ENCODE measurements around the gene CFAP65.

- TF ChIP-seq, protein P1, sequence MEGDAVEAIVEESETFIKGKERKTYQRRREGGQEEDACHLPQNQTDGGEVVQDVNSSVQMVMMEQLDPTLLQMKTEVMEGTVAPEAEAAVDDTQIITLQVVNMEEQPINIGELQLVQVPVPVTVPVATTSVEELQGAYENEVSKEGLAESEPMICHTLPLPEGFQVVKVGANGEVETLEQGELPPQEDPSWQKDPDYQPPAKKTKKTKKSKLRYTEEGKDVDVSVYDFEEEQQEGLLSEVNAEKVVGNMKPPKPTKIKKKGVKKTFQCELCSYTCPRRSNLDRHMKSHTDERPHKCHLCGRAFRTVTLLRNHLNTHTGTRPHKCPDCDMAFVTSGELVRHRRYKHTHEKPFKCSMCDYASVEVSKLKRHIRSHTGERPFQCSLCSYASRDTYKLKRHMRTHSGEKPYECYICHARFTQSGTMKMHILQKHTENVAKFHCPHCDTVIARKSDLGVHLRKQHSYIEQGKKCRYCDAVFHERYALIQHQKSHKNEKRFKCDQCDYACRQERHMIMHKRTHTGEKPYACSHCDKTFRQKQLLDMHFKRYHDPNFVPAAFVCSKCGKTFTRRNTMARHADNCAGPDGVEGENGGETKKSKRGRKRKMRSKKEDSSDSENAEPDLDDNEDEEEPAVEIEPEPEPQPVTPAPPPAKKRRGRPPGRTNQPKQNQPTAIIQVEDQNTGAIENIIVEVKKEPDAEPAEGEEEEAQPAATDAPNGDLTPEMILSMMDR (IDR thresholded peaks at IDR 0.05) = no peak
- TF ChIP-seq USF2 (CRISPR knock-in tag; IDR thresholded peaks at IDR 0.05) = no peak
- TF ChIP-seq ZNF121 (CRISPR knock-in tag; IDR thresholded peaks at IDR 0.05) = no peak
- TF ChIP-seq, protein P2, sequence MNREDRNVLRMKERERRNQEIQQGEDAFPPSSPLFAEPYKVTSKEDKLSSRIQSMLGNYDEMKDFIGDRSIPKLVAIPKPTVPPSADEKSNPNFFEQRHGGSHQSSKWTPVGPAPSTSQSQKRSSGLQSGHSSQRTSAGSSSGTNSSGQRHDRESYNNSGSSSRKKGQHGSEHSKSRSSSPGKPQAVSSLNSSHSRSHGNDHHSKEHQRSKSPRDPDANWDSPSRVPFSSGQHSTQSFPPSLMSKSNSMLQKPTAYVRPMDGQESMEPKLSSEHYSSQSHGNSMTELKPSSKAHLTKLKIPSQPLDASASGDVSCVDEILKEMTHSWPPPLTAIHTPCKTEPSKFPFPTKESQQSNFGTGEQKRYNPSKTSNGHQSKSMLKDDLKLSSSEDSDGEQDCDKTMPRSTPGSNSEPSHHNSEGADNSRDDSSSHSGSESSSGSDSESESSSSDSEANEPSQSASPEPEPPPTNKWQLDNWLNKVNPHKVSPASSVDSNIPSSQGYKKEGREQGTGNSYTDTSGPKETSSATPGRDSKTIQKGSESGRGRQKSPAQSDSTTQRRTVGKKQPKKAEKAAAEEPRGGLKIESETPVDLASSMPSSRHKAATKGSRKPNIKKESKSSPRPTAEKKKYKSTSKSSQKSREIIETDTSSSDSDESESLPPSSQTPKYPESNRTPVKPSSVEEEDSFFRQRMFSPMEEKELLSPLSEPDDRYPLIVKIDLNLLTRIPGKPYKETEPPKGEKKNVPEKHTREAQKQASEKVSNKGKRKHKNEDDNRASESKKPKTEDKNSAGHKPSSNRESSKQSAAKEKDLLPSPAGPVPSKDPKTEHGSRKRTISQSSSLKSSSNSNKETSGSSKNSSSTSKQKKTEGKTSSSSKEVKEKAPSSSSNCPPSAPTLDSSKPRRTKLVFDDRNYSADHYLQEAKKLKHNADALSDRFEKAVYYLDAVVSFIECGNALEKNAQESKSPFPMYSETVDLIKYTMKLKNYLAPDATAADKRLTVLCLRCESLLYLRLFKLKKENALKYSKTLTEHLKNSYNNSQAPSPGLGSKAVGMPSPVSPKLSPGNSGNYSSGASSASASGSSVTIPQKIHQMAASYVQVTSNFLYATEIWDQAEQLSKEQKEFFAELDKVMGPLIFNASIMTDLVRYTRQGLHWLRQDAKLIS (CRISPR knock-in tag; IDR thresholded peaks at IDR 0.05; ENCODE audit: borderline replicate concordance) = no peak
- no peak for TF ChIP-seq FOXP1 (CRISPR knock-in tag; IDR thresholded peaks at IDR 0.05; ENCODE audit: borderline replicate concordance)
- no peak for TF ChIP-seq FOXJ3 (CRISPR knock-in tag; IDR thresholded peaks at IDR 0.05; ENCODE audit: borderline replicate concordance)
- TF ChIP-seq ZNF232 (CRISPR knock-in tag; IDR thresholded peaks at IDR 0.05) = no peak
- TF ChIP-seq NR1H2 (CRISPR knock-in tag; IDR thresholded peaks at IDR 0.05) = no peak
- no peak for TF ChIP-seq SMAD3 (CRISPR knock-in tag; IDR thresholded peaks at IDR 0.05; ENCODE audit: borderline replicate concordance)
- TF ChIP-seq, protein P3, sequence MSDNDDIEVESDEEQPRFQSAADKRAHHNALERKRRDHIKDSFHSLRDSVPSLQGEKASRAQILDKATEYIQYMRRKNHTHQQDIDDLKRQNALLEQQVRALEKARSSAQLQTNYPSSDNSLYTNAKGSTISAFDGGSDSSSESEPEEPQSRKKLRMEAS (CRISPR knock-in tag; IDR thresholded peaks at IDR 0.05) = no peak
These were observed 66.1 kb downstream of the CFAP65 start for GRCh38 chr2:218975060-218975777.
